NCI-H774 (cell line): ENCODE data around the gene CADM2.
"Not testable (repeated sequence)": the region's sequence is repeated elsewhere in the genome, so short reads cannot be mapped to it uniquely, and the experiment has no call there.

Experiments used
- DNase-seq: peaks from one replicate; lab custom pipeline; 2025; lab: John Stamatoyannopoulos, UW

CADM2 gene

DNA sequence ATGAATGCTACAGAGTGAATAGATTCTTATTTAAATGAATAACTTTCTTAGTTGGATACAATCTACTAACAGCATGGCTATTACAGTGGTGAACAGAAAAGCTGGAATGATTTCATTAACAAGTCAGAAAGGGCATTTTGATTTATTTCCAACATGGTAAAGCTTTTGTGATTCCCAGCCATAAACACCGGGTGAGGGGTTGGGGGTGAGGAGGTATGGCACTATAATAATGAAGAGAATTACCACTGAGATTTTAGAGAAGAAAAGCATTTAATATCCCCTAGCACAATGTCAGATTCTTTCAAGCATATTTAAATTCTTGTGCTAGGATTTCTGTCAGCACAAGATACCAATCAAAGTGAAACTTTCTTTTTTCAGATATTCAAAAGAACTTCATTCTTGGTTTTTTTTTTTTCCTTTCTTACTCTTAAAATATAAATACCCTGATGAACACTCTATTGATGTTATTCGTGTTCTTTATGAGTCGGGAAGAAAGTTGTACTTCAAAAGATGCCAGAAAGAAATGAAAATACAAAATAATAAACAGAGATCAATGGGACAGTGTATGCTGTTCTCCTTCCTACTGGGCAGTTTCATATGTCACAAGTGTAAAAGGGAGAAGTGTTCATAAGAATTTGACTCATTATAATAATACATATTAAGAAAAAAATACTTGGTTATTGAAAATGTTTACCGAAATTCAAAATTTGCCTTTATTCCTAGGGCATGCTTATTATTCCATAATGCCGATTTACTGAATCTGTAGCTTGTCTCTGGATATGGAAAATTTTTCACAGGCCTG lies 522.8 kb downstream of the CADM2 start:
- DNase-seq = no peak

DNA sequence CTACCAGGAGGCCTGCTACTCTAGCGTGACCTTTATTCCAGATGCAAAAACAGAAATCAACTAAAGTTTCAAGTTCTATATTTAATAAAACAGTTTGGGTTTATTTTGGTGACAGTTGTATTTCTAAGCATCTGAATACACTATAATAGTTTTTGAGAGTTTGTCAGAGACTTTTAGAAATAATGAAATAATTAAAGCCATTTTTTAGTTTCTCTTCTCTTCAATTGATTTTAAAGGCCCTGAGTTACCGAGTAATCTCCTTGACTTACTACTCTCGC lies 523.4 kb downstream of the CADM2 start:
- DNase-seq = no peak

DNA sequence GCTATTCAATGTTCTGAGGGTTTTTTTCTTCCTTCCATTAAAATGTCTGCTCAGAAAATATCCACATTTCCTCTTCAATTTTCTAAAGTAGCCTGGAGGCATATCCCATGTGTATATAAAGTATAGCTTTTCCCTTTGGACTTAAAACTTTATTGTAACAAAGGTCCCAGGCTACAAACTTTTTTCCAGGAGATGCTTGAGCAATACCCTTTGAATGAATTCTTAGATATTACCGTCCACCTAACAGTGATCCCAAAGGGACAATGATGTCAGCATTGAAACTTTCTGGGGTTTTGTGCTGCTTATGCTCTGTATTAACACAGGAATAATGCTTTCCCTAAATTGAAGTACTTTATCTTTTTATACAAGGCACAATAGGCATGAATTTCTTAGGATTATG lies 525.2 kb downstream of the CADM2 start:
- no peak for DNase-seq

DNA sequence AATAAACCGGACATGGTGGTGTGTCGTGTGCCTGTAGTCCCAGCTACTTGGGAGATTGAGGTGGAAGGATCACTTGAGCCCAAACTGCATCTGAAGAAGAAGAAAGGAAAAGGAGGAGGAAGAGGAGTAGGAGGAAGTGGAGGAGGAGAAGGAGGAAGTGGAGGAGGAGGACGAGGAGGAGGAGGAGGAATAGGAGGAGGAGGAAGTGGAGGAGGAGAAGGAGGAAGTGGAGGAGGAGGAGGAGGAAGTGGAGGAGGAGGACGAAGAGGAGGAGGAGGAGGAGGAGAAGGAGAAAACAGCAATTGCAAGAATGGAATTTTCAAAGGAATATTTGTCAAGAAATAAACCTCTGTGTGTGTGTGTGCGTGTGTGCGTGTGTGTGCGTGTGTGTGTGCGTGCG lies 528.6 kb downstream of the CADM2 start:
- DNase-seq = no peak

DNA sequence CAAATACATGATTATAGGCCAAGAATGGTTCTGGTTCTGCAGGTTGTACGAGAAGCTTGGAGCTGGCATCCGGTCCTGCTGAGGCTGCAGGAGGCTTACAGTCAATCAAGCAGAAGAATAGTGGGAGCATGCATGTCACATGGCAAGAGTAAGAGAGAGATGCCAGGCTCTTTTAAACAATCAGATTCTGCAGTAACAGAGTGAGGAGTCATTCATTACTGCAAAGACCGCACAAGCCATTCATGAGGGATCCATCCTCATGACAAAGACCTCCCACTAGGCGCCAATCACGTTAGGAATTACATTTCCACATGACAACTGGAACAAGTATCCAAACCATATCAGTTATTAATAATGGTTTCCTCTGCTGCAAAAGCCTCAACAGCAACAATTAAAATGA lies 536.8 kb downstream of the CADM2 start:
- no peak for DNase-seq

DNA sequence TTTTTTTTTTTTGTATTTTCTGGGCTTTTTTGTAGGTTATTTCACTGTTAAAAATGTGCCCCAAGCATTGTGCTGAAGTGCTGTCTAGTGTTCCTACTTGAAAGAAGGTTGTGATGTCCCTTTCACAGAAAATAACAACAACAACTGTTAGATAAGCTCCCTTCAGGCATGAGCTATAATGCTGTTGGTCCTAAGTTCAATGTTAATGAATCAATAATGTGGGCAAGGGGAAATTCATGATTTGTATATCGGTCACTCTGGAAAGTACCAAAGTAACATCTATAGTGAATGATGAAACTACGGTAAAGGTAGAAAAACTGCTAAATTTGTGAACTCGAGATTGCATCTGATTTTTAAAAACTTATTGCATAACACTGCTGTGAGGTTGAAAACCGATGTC lies 539.4 kb downstream of the CADM2 start:
- DNase-seq = no peak

DNA sequence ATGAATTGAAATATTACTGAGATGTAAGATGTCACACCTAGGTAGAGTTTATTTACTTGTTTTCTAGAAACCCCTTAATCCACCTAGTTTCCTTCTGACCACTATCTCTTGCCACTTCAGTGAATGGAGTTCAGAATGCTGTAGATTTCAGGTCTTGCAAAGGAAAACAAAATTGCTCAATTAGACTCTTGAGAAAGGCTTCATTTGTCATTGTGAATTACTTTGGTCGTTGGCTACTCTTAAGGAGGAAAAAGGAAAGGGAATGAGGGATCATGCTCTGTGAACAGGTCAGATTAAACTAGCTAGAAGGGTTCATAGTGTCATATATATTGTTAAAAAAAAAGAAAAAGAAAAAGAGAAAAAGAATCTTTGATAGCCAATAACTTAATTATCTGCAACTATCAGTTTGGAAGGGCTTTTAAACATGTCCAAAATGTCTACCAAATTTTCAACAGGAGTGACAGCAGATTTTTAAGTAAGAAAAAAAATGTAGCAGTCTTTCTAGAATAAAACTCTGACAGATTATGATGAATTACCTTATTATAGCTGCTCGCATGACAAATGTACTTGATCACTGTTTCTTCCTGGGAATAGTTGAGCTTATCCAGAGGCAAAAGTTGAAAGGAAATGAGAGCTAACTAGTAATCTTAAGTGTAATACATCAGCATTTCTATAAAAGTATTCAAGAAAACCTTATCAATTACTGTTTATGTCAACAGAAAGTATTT lies 543.5 kb downstream of the CADM2 start:
- DNase-seq = no peak

DNA sequence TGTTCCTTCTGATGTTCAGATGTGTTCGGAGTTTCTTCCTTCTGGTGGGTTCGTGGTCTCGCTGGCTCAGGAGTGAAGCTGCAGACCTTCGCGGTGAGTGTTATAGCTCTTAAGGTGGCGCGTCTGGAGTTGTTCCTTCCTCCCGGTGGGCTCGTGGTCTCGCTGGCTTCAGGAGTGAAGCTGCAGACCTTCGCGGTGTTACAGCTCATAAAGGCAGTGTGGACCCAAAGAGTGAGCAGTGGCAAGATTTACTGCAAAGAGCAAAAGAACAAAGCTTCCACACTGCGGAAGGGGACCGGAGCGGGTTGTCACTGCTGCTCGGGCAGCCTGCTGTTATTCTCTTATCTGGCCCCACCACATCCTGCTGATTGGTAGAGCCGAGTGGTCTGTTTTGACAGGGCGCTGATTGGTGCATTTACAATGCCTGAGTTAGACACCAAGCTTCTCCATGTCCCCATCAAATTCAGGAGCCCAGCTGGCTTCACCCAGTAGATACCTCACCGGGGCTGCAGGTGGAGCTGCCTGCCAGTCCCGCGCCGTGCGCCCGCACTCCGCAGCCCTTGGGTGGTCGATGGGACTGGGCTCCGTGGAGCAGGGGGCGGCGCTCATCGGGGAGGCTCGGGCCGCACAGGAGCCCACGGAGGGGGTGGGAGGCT lies 545.5 kb downstream of the CADM2 start:
- DNase-seq = not testable (repeated sequence)

DNA sequence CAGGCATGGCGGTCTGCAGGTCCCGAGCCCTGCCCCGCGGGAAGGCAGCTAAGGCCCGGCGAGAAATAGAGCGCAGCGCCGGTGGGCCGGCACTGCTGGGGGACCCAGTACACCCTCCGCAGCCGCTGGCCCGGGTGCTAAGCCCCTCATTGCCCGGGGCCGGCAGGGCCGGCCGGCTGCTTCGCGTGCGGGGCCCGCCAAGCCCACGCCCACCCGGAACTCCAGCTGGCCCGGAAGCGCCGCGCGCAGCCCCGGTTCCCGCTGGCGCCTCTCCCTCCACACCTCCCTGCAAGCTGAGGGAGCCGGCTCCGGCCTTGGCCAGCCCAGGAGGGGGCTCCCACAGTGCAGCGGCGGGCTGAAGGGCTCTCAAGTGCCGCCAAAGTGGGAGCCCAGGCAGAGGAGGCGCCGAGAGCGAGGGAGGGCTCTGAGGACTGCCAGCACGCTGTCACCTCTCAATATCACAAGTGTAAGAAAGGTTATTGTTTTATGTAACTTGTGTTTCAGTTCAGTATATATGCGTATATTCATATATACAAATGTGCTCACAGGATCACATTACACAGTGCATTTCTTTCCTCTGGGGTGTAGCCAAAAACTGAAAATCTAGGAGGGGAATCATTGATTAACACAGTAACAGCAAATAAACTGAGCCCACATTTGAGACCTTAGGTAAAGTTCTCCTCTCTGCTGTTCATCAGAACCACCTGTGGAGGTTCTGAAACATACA lies 546.2 kb downstream of the CADM2 start:
- DNase-seq = not testable (repeated sequence)

DNA sequence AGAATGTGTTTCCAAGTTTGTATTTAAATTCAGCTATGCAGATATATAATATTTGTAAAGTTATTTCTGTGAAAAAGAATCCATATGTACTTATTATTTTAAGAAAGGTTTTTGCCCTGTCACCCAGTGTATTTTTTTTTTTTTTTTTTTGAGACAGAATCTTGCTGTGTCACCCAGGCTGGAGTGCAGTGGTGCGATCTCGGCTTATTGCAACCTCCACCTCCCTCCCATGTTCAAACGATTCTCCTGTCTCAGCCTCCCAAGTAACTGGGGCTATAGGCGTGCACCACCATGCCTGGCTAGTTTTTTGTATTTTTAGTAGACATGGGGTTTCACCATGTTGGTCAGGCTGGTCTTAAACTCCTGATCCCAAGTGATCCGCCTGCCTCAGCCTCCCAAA lies 548.3 kb downstream of the CADM2 start:
- DNase-seq = not testable (repeated sequence)

DNA sequence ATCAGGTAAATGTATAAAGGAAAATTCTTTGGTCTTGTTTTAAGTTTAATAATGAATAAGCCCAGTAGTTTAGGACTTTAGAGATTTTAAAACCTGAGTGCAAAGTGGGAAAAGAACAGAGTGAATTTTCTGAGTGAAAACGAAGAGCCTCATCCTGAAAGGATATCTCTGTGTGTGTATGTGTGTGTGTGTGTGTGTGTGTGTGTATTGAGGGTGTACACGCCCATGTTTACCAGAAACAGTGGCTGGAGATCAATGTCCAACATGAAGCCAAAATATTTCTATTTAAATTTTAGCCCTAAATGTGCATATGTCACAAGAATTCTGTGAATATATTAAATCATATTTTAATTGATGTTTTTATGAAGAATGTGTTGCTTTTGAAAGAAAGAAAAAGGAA lies 549.9 kb downstream of the CADM2 start:
- no peak for DNase-seq

DNA sequence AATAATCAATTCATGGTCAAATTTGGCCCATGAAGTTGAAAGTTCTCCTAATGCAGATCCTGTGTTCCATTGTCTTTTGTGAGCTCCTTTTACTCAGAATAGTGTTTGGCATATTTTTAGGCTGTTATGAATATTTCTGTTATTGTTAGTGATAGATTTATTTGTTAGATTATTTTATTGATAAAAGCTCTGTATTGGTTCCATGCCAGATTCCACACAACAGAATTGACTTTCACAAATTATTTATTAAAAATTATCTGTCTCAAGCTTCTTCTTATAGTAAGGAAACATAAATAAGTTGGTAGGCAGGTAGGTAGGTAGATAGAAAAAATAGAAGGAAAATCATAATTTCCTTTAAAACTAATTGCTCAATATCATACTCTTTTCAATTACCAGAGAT lies 557.4 kb downstream of the CADM2 start:
- no peak for DNase-seq

DNA sequence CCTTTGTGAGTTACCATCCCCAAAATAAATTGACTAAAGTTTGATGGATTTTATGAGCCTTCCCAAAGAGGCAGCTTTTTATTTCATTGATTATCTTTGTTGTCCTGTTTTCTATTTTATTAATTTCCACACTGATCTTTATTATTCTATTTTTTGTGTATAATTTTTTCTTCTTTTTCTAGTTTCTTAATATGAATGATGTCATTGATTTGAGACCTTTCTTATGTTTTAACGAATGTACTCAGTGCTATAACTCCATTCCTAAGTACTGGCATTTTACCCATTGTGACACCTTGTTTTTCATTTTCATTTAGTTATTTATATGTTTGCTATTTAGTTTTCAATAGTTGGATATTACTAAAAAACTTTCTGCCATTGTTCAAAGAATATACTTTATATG lies 565.3 kb downstream of the CADM2 start:
- DNase-seq = no peak

DNA sequence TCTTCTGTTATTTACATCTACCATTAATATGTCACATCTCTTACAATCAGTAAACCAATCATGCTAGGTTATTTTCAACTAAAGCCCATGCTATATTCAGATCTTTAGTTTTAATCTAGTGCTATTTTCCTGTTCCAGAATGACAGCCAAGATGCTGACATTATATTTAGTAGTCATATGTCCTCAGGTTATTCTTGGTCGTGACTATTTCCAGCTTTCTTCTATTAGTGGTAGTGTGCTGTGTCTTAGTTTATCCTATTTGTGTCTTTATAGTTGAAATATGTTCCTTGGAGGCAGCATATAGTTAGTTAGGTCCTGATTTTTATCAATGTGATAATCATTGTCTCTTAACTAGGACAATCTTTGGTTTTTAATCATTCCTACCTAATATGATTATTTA lies 566.5 kb downstream of the CADM2 start:
- DNase-seq = no peak

DNA sequence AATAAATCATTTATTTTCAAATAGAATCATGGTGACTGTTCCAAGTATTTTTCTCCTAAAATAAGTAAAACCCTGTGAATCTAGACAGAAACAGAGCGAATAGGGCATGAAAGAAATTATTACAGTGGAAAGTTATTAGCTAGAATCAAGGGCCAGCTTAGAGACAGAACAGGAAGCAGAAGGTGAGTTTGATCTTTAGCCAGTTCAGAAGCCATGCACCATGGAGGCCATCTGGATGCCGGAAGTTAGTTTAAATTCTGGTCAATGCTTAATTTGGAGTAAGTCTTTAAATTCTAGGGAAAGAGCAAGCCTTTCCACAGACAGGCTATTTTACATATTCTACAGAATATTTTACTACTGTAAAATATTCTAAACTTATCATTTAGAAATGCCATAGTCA lies 574.8 kb downstream of the CADM2 start:
- no peak for DNase-seq

DNA sequence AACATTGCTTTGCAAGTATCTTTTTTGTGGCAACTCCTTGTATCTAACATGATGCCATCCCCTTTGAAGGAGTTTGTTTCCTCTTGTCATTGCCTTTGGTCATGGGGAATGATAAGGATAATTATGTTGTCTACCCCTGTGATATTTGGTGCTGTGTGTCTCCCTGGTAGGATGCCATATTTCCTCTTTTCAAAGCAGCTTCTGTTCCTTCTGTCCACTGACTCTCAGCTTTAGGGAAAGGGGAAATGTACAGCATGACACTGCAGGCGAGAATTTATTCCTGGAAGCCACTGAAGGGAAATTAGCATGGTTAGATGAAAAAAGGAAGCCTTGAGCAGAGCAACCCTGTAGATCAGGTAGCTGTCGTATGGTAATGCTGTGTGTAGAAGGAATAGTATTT lies 576.7 kb downstream of the CADM2 start:
- DNase-seq = no peak

DNA sequence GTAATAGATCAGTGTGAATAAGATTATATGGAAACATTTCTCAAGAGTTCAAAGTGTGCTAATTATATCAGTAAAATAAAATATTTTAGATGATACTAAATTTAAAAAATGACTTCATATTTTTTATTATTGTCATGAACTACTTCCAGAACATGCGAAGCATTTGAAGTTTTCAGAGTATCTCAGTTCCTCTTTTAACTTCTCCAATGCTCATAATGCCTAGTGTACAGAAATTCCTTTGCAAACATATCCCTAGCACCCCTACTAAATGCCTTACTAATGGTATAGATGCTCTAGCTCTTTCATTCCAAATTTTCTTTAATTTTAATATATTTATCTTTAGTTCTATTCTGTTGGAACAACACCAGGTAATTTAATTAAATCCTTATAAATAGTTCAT lies 580.4 kb downstream of the CADM2 start:
- DNase-seq = no peak

DNA sequence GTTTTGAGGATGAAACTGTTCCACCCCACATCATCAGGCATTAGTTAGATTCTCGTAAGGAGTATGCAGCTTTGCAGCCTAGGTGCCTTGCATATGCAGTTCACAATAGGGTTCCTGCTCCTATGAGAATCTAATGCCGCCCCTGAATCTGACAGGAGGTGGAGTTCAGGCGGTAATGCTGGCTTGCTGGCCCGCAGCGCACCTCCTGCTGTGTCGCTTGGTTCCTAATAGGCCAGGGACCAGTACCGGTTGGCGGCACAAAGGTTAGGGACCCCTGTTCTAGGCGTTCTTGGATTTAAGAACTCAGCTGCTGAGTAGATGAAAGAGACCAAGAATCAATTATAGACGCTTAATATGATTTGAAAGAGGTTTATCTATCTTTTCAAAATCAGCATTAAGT lies 595.4 kb downstream of the CADM2 start:
- DNase-seq = no peak

DNA sequence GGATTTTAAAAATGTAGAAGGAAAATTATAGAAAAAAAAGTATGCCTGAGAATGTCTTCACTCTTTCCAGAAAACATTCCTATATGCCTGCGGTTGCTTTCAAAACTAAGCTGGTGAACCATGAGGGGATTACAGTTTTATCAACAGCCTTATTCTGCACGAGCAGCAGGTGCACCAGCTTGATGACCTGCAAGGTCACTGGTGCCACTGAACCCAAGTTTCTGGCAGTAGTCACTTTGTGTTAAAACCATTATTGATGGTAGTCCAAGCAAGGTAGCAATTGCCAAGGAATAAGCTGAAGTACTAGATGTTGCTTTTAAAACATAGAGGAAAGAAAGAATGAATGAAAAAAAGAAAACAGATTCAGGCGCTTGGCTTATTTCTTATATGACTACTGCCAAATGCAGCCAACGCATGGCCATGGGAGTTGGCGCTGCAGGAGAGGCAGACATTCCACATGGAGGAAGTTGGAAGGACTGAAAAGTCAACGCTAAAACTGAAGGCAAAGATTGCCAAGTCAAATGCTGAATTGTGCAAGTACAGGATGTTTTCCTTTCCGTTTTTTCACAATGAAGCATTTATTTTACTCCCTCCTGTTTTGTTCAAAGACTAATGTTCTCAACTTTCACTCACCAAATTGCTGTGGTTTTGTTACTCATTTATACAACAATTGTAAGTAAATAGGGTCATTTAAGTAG lies 601.4 kb downstream of the CADM2 start:
- DNase-seq = no peak

DNA sequence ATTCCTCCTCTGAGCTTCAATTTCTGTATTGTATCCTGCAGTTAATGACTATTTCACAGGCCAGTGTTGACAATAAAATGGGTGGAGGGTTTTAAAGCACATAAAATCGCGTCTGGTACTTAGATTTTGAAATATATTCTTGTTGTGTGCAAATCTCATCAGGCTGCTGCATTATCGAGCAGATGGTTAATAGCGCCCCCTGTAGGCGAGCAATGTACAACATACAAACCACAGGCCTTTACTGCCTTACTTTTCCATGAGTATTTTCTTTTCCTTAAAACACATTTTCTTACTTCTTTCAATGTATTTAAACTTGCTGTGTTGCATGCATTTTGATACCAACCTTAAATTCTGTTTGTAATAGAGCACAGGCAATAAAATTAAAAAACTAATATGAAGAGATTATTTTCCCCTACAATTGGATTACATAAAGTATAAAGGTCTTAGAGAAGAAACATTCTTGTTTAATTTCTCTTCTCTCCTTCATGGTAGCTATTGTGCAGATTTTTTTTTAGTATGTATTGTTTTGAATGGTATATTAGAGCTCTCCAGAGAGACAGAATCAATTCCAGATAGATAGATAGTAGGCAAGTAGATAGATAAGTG lies 608.4 kb downstream of the CADM2 start:
- no peak for DNase-seq

DNA sequence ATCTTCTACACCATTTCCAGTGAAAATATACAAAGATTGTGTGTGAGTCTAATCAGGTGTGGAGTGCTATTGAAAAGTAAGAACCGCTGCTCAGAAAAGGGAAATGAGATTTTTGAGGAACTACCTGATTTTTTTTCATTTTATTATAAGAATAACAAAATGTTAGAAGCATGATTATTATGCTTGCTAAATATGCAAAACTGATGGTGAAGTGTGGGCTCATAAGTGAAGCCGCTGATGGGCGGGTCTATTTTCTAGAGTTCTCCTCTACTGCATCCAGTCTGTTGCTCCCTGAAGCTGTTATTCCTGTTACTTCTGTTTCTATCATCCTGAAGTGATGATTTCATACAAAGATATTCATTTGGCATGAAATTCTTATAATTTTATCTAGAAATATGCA lies 612.0 kb downstream of the CADM2 start:
- DNase-seq = no peak

DNA sequence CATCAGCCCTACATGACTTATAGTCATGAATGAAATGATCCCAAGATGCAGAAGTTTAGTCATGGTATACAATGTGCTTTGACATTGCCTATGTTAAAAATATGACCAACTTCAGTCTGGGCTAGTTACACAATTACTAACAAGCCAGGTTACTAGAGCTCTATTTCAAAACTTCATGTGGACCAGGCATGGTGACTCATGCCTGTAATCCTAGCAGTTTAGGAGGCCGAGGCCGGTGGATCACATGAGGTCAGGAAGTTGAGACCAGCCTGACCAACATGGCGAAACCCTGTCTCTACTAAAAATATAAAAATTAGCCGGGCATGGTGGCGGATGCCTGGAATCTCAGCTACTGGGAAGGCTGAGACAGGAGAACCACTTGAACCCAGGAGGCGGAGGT lies 613.0 kb downstream of the CADM2 start:
- DNase-seq = no peak
